Measurements from ENCODE around the gene KLK1. TPM values are rescaled to one million over a fixed set of nuclear protein-coding genes. Genes with fewer than 3 reads are reported as not detected.

Gene KLK1
- total and polyA plus RNA-seq, 10 of the 15 experiments (the other 5 are each of a cell fraction or from before 2014, with no cell fraction given) = 3.4 to 27.5 (median 20.2) TPM

DNA sequence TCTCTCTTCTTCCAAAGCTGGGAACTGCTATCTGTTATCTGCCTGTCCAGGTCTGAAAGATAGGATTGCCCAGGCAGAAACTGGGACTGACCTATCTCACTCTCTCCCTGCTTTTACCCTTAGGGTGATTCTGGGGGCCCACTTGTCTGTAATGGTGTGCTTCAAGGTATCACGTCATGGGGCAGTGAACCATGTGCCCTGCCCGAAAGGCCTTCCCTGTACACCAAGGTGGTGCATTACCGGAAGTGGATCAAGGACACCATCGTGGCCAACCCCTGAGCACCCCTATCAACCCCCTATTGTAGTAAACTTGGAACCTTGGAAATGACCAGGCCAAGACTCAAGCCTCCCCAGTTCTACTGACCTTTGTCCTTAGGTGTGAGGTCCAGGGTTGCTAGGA lies 36.3 kb upstream of the KLK1 start:
- TF ChIP-seq CBX5 (IDR thresholded peaks at IDR 0.05; ENCODE audit: low read depth) (no peak), HDGF (IDR thresholded peaks at IDR 0.05) (no peak), TARDBP (IDR thresholded peaks at IDR 0.05; ENCODE audit: borderline replicate concordance) (no peak), ZNF384 (IDR thresholded peaks at IDR 0.05; ENCODE audit: borderline replicate concordance, low read depth, low read length) (no peak), IKZF2 (IDR thresholded peaks at IDR 0.05) (no peak), E2F4 (IDR thresholded peaks at IDR 0.05; ENCODE audit: low read depth, low read length) (no peak), JUNB (IDR thresholded peaks at IDR 0.05) (no peak), SMARCA5 (IDR thresholded peaks at IDR 0.05) (no peak), BMI1 (IDR thresholded peaks at IDR 0.05; ENCODE audit: borderline replicate concordance) (no peak)
- TF ChIP-seq, protein P1, sequence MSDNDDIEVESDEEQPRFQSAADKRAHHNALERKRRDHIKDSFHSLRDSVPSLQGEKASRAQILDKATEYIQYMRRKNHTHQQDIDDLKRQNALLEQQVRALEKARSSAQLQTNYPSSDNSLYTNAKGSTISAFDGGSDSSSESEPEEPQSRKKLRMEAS (IDR thresholded peaks at IDR 0.05; ENCODE audit: low read depth, low read length) = no peak
- TF ChIP-seq, protein P2, sequence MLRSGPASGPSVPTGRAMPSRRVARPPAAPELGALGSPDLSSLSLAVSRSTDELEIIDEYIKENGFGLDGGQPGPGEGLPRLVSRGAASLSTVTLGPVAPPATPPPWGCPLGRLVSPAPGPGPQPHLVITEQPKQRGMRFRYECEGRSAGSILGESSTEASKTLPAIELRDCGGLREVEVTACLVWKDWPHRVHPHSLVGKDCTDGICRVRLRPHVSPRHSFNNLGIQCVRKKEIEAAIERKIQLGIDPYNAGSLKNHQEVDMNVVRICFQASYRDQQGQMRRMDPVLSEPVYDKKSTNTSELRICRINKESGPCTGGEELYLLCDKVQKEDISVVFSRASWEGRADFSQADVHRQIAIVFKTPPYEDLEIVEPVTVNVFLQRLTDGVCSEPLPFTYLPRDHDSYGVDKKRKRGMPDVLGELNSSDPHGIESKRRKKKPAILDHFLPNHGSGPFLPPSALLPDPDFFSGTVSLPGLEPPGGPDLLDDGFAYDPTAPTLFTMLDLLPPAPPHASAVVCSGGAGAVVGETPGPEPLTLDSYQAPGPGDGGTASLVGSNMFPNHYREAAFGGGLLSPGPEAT (IDR thresholded peaks at IDR 0.05; ENCODE audit: low read depth) = no peak

More for the DNA sequence above, 36.3 kb upstream of the KLK1 start:
- H3K36me3 ChIP-seq (ENCODE audit: control insufficient read depth in 2 of 2, insufficient read depth in 2 of 2, low read length in 1 of 2) = no peaks in the 10 kb centered on the region
- no peaks in the 10 kb centered on the region; a peak in 3 of 4 replicates for H3K27me3 ChIP-seq (replicated peaks in 1 of 2; ENCODE audit: control insufficient read depth in 2 of 2, insufficient read depth in 2 of 2, low read length in 1 of 2)
- CTCF ChIA-PET = interaction anchor here (0.5 kb wide), 1 partner anchor 81 kb away, joined by 4 read pairs; no protein-coding TSS in a partner anchor
- no peaks in the 10 kb centered on the region for H3K79me2 ChIP-seq (ENCODE audit: control insufficient read depth, insufficient read depth, low read length)
- WGBS (ENCODE audit: insufficient coverage, insufficient replicate concordance, low lambda C conversion rate, missing lambda C conversion rate) = 39% methylated on average over 4 of the region's 4 CpGs
- in situ Hi-C loops (cut with MboI) = no loop called here
- SMC1A ChIA-PET (ENCODE audit: uncharacterized antibody, unreplicated experiment) = no interaction called here
- H4K20me1 ChIP-seq (ENCODE audit: control insufficient read depth, insufficient read depth) = no peaks in the 10 kb centered on the region
- intact Hi-C loops (cut with micrococcal nuclease; ENCODE audit: unreplicated experiment) = no loop called here
- POLR2A ChIA-PET = no interaction called here
- H3K4me1 ChIP-seq (ENCODE audit: control insufficient read depth, insufficient read depth, low read length) = 0 out of 2 replicates have a peak, but pooled peaks cover 3% of the 10 kb centered on the region
- H3K9ac ChIP-seq (ENCODE audit: control insufficient read depth, insufficient read depth, low read length) = no peak overlapping the region
- ATAC-seq = no peak
- no peak overlapping the region for H2AFZ ChIP-seq (ENCODE audit: control insufficient read depth, low read depth, low read length)
- BruUV-seq (replicated peaks) = no TSS peak
- RAD21 ChIA-PET (ENCODE audit: unreplicated experiment) = no interaction called here
- no peak for FAIRE-seq
- no peak overlapping the region for H3K27ac ChIP-seq (ENCODE audit: control insufficient read depth, insufficient read depth)
- no peak overlapping the region for H3K4me2 ChIP-seq (ENCODE audit: control insufficient read depth, insufficient read depth)
- H3K4me3 ChIP-seq = no peak overlapping the region
- H3K9me3 ChIP-seq (replicated peaks; ENCODE audit: control insufficient read depth, insufficient read depth, low read length) = peaks cover 3% of the 10 kb centered on the region; the same call in 1 of the 3 replicates
- DNase-seq (ENCODE audit: low read depth, low spot score) = no peak
